GM12874 (cell line): ENCODE measurements around the gene GNLY.
A peak's percentile ranks its signal among the peaks of the same experiment; 100 is the strongest.

Experiments
- CTCF ChIP-seq: IDR thresholded peaks from 2 replicates; pipeline ENCODE4 v1.5.1; 2011; ENCODE audit warnings: low read depth, mild to moderate bottlenecking, control low read depth, low read length, moderate library complexity; ENCODE audit not compliant: insufficient read depth

The GNLY gene

GRCh38 chr2:85675427-85675826, 18.7 kb upstream of the GNLY start:
- TF ChIP-seq CTCF = no peak

GRCh38 chr2:85675866-85676548, 18.2 kb upstream of the GNLY start:
- no peak for TF ChIP-seq CTCF

- TF ChIP-seq CTCF = no peak
These were observed 15.8 kb upstream of the GNLY start for GRCh38 chr2:85678377-85678776.

- TF ChIP-seq CTCF = peak; percentile 99
These were observed 15.1 kb upstream of the GNLY start for GRCh38 chr2:85678794-85679672.

- TF ChIP-seq CTCF = no peak
These were observed 13.3 kb upstream of the GNLY start for GRCh38 chr2:85680707-85681371.

- TF ChIP-seq CTCF = no peak
These were observed 12.8 kb upstream of the GNLY start for GRCh38 chr2:85681372-85681763.

- TF ChIP-seq CTCF = no peak
These were observed 12.4 kb upstream of the GNLY start for GRCh38 chr2:85681776-85682175.
